ENCODE data around the gene DMXL1.

DNA sequence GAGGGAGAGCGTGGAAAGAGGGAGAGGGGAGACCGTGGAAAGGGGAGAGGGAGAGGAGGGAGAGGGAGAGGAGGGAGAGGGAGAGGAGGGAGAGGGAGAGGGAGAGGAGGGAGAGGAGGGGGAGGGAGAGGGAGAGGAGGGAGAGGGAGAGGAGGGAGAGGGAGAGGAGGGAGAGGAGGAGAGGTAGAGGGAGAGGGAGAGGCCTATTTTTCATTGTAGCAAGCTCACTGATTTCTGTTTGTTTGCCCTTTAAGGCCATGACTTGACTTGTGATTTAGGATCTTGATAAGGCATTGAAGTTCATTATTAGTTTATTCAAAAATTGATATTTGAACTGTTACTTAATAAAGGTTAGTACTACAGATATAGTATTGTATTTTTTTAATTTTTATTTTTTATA is 52.4 kb downstream of the DMXL1 start:
- TF ChIP-seq, protein P1, sequence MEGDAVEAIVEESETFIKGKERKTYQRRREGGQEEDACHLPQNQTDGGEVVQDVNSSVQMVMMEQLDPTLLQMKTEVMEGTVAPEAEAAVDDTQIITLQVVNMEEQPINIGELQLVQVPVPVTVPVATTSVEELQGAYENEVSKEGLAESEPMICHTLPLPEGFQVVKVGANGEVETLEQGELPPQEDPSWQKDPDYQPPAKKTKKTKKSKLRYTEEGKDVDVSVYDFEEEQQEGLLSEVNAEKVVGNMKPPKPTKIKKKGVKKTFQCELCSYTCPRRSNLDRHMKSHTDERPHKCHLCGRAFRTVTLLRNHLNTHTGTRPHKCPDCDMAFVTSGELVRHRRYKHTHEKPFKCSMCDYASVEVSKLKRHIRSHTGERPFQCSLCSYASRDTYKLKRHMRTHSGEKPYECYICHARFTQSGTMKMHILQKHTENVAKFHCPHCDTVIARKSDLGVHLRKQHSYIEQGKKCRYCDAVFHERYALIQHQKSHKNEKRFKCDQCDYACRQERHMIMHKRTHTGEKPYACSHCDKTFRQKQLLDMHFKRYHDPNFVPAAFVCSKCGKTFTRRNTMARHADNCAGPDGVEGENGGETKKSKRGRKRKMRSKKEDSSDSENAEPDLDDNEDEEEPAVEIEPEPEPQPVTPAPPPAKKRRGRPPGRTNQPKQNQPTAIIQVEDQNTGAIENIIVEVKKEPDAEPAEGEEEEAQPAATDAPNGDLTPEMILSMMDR (IDR thresholded peaks at IDR 0.05): no peak
- TF ChIP-seq POLR2A (IDR thresholded peaks at IDR 0.05): no peak

All from heart left ventricle (tissue), 13 donors.